Stimulated activated CD4-positive, alpha-beta T cell treated with anti-CD3 and anti-CD28 coated beads, Interleukin-12 subunit alpha, Interleukin-12 subunit beta, amount 100 ng/mL, for 24 hours (primary cell): Measurements from ENCODE around the gene SPATA17.
"Not testable (repeated sequence)": the region's sequence is repeated elsewhere in the genome, so short reads cannot be mapped to it uniquely, and the experiment has no call there.

Experiments used
- DNase-seq, 2 experiments: peaks; one replicate each; pipeline ENCODE4 v3.0.0-alpha.2; 2020; ENCODE audit warnings: low read depth in 2 of 2

SPATA17 gene

GRCh38 chr1:217630711-217631591 lies at the start of gene SPATA17, which contains the start of gene GPATCH2:
Gene SPATA17 (plus strand): TSS chr1:217631344. CDS start chr1:217631379, 35 bp downstream.
Gene GPATCH2 (minus strand): TSS chr1:217631090. CDS start chr1:217630971, 119 bp downstream.
- peak; percentile 55 to 58 for DNase-seq

- not testable (repeated sequence) for DNase-seq
These were observed 46.8 kb upstream of the SPATA17 start for GRCh38 chr1:217584286-217584811.

GRCh38 chr1:217585577-217585976 lies 45.6 kb upstream of the SPATA17 start:
- no peak for DNase-seq

- DNase-seq: no peak
These were observed 44.6 kb upstream of the SPATA17 start for GRCh38 chr1:217586586-217586985.

- DNase-seq: no peak
These were observed 40.5 kb upstream of the SPATA17 start for GRCh38 chr1:217590598-217590997.

GRCh38 chr1:217599154-217599553 lies 32.0 kb upstream of the SPATA17 start:
- DNase-seq: no peak

- DNase-seq: no peak
These were observed 28.8 kb upstream of the SPATA17 start for GRCh38 chr1:217602380-217602779.

GRCh38 chr1:217605390-217605789 lies 25.8 kb upstream of the SPATA17 start:
- no peak for DNase-seq

GRCh38 chr1:217614200-217614712 lies 16.9 kb upstream of the SPATA17 start:
- DNase-seq: no peak

GRCh38 chr1:217617126-217617525 lies 14.0 kb upstream of the SPATA17 start:
- DNase-seq: no peak

- DNase-seq: no peak
These were observed 10.3 kb upstream of the SPATA17 start for GRCh38 chr1:217620814-217621213.

GRCh38 chr1:217622042-217622441 lies 9.1 kb upstream of the SPATA17 start:
- DNase-seq: no peak

GRCh38 chr1:217626321-217626720 lies 4.8 kb upstream of the SPATA17 start:
- DNase-seq: no peak

GRCh38 chr1:217627431-217627830 lies 3.7 kb upstream of the SPATA17 start:
- DNase-seq: no peak

GRCh38 chr1:217642455-217642854 lies 11.3 kb downstream of the SPATA17 start:
- DNase-seq: no peak

GRCh38 chr1:217647791-217648190 lies 16.6 kb downstream of the SPATA17 start:
- DNase-seq: no peak

- DNase-seq: no peak
These were observed 19.5 kb downstream of the SPATA17 start for GRCh38 chr1:217650674-217651073.

- DNase-seq: no peak
These were observed 29.4 kb downstream of the SPATA17 start for GRCh38 chr1:217660353-217661062.

- no peak for DNase-seq
These were observed 30.3 kb downstream of the SPATA17 start for GRCh38 chr1:217661407-217661806.

- no peak for DNase-seq
These were observed 37.3 kb downstream of the SPATA17 start for GRCh38 chr1:217668351-217668940.

- DNase-seq: no peak
These were observed 42.2 kb downstream of the SPATA17 start for GRCh38 chr1:217673387-217673786.
